Measurements from ENCODE around the gene PTPRE.

Gene PTPRE

GRCh38 chr10:128011059-128011979, 104.4 kb downstream of the PTPRE start:
- no peak for DNase-seq (ENCODE audit: extremely low read depth, low read depth)
- peak; percentile 98 for TF ChIP-seq CTCF (IDR thresholded peaks at IDR 0.05; ENCODE audit: low read depth, low read length)

GRCh38 chr10:128013626-128014025, 106.7 kb downstream of the PTPRE start:
- TF ChIP-seq CTCF (IDR thresholded peaks at IDR 0.05; ENCODE audit: low read depth, low read length): no peak
- DNase-seq (ENCODE audit: extremely low read depth, low read depth): no peak

GRCh38 chr10:128014236-128014635, 107.3 kb downstream of the PTPRE start:
- TF ChIP-seq CTCF (IDR thresholded peaks at IDR 0.05; ENCODE audit: low read depth, low read length): no peak
- no peak for DNase-seq (ENCODE audit: extremely low read depth, low read depth)

GRCh38 chr10:128016423-128017060, 109.6 kb downstream of the PTPRE start:
- no peak for DNase-seq (ENCODE audit: extremely low read depth, low read depth)
- TF ChIP-seq CTCF (IDR thresholded peaks at IDR 0.05; ENCODE audit: low read depth, low read length): no peak

GRCh38 chr10:128017822-128018221, 110.9 kb downstream of the PTPRE start:
- no peak for DNase-seq (ENCODE audit: extremely low read depth, low read depth)
- TF ChIP-seq CTCF (IDR thresholded peaks at IDR 0.05; ENCODE audit: low read depth, low read length): no peak

GRCh38 chr10:128018236-128018635, 111.3 kb downstream of the PTPRE start:
- TF ChIP-seq CTCF (IDR thresholded peaks at IDR 0.05; ENCODE audit: low read depth, low read length): no peak
- no peak for DNase-seq (ENCODE audit: extremely low read depth, low read depth)

GRCh38 chr10:128018691-128019090, 111.8 kb downstream of the PTPRE start:
- no peak for TF ChIP-seq CTCF (IDR thresholded peaks at IDR 0.05; ENCODE audit: low read depth, low read length)

More at GRCh38 chr10:128018691-128019090, 111.8 kb downstream of the PTPRE start:
- no peak for DNase-seq (ENCODE audit: extremely low read depth, low read depth)

Measured in AG09319 (cell line).